ENCODE measurements around the gene RNF4.

Gene RNF4

DNA sequence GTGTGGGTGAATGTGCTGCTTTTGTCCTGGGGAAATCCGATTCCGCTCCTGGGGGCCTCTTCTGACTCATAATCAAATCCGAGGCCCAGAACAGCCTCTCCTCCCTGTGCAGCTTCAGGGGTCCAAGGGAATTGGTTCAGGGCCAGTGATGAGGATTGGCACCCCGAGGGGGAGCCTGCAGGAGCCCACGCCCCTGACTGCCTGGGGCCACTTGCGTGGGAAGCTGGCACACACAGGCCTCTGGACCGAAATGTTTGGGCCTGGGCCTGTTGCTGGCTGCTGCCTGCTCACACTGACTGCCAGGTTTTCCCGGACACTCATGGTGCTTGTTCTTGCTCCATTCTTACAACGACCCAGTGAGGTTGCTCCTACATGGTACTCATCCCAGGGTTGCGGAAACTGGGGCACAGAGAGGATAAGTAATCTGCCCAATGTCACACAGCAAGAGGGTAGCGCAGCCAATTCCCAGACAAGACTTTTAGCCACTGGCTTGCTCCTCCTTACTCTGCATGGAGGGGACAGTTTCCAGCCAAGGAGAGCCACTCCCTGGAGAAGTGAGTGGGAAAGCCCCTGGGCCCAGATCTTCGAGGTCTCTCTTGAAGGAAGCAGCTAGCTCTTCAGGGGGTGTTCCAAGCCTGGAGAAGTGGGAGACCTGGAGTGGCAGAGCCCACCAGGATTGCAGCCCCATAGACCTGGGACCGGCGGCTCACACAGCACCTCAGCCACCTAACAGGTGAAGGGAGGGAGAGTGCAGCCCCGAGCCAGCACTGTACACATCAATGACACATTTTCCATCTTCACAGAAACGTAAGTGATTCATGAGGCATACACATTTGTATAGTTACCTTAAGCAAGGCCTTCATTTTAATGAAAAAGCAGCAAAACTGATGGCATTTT lies 29.8 kb upstream of the RNF4 start:
- DNase-seq, result no peak

DNA sequence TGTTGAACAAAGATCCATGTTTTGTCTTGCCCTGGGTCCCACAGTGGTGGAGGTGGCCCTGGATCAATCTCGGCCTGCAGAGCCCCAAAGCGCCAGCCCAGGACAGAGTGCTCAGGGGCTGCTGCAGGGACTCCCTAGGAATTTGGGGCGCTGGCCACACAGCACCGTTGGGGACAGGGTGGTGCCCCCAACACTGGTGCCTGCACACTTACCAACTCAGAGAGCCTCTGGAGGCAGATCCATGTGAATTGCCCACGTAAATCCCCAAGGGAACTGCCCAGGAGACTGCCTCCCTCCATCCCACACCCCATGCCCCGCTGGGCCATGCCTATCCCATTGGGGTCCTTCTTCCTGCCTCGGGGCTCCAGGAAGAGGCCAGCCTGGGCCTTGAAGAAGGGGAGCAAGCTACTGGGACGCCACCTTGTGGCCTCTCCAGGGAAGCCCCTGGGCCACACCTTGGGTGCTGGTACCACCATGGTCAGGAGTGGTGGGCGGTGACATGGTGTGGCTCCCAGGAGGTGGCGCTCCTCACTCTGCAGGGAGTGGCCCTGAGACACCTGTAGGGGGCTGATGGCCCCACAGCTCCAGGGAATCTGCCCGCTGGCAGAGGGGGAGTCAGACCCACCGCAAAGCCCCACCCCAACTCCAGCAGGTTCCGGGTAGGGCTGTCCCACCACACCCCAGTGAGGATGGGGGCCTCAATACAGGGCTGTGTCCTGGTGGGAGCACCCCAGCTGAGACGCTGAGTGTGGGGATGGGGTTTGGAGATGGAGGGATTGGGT lies 27.3 kb upstream of the RNF4 start:
- peak; percentile 58 to 61 for DNase-seq

DNA sequence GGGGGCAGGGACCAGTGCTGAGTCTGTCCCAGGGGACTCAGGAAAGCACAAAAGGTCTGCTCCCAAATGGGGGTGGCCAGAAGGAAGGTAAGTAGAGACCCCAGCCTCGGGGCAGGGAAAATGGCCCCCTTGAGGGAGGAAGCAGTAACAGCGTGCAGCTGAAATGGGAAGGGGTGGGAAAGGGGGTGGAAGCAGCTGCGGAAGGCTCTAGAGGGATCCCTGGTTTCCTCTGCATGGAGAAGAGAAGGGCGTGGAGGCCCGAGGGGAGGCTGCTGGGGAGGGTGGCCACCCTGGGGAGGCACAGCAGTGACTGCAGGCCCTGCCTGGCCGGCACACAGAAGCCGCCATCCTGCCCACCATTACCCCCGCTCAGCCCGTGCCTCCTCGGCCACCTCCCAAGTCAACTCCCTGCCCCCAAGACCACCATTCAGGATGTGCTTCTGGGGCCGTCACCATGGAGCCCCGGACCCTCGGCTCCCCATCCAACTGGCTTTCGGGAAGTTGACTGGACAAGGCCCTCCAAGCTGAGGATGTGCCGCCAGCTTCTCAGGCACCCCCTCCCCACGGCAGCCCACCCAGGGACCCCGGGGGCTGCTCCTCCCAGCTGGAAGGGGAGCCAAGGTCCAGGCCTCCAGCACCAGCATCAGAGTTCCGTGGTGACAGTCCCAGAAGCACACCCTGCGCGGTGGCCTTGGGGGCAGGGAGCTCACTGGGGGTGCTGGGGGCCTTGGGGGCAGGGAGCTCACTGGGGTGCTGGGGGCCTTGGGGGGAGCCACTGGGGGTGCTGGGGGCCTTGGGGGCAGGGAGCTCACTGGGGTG lies 26.5 kb upstream of the RNF4 start:
- no peak for DNase-seq

DNA sequence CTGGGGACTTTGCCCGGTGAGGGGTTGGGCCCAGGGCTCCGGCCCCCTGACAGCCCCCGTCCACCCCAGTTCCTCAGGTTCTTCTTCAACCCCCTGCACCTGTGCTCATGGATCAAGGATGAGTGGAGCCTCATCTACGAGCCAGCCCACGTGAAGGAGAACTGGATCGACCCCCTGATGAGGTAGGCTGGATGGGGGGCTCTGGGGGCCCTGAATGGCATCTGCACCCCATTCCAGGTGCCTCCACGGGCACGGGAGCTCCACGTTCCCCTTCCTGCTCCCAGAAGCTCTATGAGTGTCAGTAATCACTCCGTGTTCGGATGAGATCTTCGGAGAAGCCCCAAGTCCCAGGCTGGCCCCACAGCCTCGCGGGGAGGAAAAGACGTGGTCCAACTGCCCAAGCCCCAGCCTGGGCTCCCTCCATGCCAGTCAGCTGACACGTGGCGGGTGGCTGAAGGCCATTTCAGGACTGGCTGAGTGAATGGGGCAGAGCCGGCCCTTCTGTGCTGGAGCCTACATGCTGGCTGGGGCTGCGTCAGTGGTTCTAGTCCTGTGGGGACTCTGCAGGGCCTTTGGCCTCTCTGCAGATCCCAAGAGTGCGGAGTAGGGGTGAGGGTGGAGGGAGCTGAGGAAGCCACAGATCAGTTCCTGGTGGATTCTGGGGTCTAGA lies 25.7 kb upstream of the RNF4 start:
- DNase-seq, result no peak

DNA sequence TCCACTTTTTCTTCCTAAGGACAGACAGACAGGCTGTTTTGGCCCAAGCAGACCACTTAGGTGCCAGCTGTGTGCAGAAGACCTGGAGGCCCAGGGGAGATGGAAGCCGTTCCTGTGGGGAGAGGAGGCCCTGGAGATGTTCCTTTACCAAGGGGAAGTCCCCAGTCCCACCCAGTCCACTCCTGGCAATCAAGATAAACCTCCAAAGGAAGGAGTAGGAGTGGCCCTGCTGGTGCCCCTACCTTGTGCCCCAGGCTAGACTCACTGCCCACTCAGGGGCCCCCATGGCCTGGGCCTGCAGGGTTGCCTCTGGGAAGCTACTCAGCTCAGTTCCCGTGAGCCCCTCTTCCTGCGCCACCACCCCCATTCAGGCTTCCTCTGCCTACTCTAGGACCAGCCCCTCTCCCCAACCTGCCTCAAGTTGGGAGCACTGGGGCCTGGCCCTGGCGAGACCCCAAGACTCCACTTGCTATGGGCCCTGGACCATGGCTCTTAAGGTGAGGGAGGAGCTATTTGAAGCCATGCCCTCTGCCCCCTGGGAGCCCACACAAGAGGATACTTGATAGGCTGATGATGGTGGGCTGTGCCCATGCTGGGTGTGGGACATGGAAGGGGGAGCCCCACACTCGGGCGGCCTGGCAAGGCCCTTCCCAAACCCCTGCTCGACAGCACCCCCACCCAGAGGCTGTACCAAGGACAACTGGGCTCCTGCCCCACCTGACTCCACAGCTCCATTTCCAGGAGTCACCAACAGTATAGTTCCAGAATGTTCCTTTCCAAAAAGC lies 24.8 kb upstream of the RNF4 start:
- DNase-seq, result no peak

DNA sequence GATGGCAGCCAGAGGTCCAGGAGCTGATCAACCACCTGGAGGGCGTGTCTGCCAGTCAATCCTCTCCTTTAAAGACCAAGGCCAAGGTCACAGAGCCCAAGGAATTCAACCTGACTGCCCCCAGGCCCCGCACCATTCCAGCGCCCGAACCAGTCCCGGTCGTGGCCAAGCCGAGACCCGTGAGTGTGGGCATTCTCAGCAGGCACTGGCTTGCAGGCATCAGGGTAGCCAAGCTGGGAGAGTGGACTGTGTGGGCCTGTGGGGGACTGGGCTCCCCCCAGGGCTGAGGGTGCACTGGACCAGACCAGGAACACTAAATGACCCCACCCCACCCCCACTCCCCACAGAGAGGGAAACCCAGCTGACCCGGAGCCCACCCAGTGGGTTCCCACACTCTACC lies 23.8 kb upstream of the RNF4 start:
- DNase-seq, result no peak

DNA sequence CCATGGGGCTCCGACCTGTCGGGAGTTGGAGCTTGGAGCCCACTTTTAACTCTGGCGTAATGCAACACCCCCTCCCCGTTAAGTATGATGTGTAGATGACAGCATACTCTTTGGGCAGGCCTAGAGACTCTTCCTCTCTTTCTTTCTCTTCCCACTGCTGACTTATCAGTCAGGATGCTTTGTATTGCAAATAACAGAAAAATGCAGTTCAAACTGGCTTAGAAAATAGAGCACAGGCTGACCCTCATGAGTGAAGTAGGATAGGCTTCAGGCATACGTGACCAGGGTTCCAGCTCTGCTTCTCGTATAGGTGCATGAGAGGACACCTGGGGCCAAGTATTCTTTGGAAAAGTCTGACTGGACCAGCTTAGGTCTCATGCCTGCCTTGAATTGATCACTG lies 23.3 kb upstream of the RNF4 start:
- DNase-seq, result no peak

DNA sequence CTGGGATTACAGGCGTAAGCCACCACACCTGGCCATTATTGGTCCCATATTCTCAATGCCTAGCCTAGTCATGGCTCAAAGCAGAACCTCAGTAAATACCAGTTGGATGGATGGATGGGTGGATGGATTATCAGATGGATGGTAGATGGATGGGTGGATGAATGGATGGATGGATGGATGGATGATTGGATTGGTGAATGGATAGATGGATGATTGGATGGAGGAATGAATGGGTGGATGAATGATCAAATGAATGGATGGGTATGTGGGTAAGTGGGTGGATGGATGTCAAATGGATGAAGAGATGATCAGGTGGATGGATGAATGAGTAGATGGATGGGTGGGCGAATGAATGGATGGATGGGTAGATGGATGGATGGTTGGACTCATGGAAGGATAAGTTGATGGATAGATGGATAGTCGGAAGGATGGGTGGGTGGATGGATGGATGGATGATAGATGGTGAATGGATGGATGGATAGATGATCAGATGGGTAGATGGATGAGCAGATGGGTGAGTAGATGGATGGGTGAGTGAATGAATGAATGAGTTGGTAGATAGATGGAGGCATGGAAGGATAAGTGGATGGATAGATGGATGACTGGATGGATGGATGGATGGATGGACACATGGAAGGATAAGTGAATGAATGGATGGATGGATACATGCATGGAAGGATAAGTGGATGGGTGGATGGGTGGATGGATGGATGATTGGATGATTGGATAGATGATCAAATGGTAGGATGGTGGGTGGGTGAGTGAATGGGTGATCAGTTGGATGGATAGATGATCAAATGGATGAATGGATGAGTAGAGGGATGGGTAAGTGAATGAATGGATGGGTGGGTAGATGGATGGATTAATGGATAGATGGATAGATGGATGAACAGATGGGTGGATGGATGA lies 22.0 kb upstream of the RNF4 start:
- no peak for DNase-seq

DNA sequence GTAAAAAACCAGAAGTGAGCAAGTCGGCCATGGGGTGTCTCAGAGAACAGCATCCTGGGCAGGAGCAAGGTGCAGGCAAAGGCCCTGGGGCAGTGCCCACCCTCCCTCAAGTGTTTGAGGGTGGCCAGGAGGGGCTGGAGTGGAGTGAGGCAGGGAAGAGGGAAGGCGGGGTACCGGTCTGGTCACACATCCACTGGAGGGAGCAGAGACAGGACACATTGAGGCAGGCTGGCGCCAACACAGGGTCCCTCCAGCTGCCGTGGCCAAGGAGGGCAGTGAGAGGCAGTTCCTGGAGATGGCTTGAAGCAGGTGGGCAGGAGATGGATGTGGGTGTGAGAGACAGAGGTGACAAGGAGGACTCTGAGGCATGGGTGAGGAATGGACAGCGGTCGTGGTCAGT lies 20.3 kb upstream of the RNF4 start:
- DNase-seq, result no peak

DNA sequence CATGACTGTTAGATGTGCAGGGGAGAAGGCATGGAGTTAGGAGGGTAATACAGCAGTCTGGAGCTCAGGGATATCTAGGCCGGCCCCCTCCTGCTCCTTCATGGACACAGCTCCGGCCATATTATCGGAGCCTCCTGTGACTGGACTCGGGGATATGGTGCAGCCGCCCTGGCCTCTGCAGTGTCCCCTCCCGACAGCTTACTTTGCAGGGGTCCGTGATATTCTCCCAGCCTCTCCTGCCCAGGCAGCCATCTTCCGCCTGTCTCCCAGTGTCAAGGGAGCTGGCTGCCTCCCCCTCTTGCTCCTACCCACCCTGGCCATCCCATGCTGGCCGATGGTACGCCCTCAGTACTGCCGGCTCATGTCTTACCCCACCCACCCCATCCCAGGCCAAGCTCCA lies 19.9 kb upstream of the RNF4 start:
- no peak for DNase-seq

DNA sequence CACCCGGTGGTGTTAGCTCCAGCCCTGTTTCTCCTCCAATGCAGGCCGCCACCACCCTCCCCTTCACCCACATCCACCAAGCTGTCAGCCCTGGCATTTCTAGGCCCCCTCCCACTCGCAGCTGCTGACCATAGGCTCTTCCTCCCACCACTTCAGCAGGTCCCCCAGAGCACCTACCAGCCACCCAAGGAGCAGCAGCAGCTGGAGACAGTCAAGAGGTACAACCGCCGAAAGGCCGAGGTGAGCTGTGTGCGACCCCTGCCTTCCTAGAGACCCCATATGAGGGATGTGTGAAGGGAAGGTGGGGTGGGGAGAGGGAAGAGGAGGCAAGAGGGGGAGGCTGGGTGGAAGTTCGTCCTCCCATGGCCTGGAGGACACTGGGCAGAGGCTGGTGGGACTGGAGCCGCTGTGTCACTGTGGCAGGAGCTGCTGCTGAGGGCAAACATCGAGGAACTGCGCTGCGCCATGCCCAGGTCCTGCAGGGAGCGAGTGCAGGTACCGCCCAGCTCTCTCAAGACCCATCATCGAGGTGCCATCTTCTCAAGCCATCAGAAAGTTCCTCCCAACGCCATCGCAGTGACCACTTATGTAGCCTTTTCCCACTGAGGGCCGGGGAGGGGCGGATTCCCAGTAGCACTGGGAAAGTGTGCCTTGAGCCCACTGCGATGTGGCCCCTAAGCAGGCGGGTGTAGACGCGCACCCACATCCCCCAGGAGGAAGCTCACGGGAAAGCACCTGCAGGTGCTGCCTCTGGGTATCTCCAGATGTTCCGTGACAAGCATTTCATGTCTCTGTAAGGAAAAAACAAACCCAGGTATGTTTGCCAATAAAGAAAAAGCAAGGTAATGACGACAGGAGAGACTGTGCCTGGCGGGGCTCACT lies 19.2 kb upstream of the RNF4 start:
- DNase-seq, result no peak

DNA sequence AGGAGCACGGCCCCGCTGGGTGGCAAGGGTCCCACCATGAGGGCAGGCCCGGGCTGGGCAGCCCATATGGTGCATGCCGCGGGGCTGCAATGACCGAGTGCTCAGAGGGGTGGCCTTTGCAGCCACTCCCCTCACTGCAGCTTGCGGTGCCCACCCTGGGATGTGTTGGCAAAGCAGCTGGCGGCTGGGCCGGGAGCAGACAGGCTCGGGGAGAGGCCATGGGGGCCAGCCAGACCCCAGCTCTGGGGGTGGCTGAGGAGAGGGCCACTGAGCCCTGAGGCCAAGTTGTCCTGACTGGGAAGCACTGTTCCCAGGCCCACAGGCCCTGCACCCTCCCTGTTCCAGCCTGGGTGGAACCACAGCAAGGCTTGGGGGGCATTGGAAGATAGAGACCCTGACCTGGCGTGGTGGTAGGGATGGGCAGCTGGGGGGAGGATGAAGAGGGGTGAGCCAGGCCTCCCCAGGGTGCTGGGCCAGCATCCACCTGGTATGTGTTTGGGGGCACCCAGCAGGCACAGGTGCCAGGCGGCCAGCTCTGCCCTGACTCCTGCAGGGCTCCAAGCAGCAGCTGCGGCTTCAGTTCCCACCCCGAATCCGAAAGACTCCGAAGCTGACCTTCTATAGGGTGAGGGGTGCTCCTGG lies 18.4 kb upstream of the RNF4 start:
- no peak for DNase-seq

DNA sequence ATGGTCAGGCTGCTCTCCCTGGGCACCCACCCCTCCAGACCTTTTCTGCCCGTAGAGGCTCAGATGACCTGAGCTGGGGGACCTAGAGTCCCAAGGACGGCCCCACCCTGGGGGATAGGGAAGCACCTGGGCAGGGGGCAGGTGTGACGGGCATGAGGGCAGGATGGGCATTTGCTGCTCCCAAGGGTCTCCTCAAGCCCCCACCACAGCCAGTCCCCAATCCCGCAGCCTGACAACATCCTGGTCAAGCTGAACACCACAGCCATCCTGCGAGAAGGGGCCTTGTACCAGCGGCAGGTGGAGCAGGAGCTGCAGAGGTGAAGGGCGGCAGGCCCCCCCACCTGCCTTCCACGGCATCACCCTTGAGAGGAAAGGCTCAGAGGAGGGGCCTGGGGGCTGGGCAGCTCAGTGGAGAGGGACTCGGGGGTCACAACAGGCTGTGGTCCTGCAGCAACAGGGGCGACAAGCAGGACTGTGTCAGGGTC lies 17.8 kb upstream of the RNF4 start:
- no peak for DNase-seq

DNA sequence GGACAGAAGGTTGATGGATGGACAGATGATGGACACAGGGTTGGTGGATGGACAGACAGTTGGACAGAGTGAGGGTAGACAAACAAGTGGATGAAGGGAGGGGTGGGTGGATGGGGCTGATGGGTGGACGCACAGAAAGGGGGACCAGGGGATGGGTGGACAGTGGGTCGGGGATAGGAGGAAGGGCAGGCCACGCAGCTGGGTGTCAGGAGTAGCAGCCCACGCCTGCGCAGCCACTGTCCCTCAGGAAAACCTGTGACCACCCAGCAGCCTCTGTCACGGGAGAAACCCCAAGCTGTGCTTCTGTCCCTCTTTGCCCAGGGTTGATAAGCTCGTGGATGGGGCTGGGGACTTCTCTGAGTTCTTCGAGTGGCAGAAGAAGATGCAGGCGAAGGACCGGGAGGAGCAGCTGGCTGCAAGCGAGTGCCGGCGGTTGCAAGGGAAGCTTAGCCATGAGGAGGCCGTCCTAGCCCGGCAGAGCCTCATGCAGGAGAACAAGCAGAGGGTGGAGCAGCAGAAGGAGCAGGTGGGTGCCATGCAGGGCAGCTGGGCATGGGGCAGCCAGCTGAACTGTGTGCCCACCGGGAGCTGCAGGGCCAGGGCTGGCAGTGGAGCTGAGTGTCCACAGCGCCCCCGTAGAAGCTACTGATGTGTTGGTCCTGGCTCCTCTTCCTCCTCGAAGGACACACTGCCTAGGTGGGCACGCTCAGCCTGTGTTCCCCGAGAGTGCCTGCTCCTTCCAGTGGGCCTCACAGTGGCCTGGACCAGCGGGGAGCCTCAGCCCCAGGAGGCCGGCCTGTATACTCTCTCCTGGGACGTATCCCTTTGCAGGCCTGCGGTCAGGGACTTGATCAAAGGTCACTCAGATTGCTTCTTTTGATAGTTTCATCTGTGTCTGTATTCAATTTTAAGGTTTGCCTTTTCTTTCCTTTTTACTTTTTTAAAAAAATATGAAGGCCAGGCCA lies 16.8 kb upstream of the RNF4 start:
- DNase-seq, result no peak

DNA sequence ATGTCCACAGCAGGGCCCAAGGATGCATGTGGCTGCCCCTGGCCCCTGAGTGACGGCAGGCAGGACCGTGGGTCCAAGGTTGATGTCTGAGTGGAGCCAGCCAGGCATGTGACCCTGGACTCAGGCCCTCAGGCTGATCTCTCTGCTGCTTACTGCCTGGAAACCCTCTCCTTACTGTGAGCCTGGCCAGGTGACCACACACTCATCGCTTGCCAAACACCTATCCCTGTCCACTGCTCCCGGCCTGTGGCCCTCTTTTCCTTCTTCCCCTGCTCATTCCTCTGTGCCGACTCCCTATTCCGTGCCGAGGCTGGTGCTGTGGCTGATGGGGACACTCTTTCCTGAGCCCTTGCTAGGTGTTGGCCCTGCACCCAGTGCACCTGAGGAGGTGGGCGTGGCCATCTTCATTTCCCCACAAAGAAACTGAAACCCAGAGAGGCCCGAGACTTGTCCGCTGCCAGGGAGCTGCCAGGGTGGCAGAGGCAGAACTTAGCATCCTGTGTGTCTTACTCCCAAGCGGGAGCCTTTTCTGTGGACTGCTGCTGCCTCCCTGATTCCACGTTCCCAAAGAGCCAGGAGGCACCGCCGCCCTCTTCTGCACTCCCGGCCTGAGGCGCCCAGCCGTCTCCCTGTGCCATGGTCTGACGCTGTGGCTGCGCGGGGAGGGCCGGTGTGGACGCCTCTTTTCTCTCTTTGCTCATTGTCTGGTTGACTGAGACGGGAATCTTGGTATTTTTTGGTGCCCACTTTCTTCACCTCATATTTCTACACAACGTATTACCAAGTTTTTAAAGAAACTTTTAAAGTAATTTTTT lies 11.2 kb upstream of the RNF4 start:
- DNase-seq, result no peak

DNA sequence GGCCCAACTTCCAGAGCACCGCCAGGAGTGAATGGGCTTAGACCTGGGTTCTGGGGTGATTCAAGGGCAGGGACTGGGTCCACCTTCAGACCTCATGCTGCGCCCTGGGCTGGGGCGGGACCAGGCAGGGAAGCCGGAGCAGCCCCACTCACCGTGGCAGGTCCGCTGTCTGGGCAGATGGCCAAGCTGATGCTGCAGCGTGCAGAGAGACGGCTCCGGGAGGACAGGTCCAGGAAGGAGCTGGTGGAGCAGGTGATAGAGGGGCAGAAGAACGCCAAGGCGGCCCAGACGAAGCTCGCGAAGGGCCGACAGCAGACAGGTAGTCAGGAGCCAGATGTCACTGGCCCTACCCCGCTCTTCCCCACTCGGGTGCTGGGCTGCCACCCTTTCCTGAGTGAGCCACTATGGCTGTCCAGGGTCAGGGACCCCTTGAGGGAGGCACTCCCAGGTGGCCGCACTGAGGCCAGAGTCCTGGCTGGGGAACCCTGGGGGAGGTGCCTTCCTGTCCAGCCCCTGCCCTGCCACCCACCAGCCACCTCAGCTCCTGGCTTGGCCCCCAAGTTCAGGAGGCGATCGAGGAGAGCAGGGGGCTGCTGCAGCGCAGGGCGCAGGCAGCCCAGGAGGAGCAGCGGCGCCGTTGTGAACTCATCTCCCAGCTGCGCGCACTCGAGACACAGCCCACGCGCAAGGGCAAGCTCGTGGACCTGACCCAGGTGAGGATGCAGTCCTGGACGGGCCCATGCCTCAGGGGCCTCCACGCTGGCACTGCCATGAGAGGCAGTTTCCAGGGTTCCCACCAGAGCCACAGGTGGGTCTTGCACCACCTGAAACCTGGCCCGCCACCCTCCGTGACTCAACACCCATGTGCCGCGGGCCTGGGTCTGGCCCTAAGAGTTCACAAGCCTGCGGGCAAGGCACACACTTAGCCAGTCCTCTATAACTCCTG lies 10.1 kb upstream of the RNF4 start:
- no peak for DNase-seq
